IMR-90 (cell line): ENCODE results near the gene UBE3C. TPM values are rescaled to one million over a fixed set of nuclear protein-coding genes. Genes with fewer than 3 reads are reported as not detected.

Source experiments
- ATAC-seq: fragments of 200-7000 bp; cut with Tn5 transposase; 2 replicates; pipeline ENCODE4 v1.9.1; 2020; ENCODE audit warnings: low read depth, mild to moderate bottlenecking, moderate library complexity
- BruUV-seq: library from RNA; stranded (reverse); fragments of 400-500 nt; replicated peaks from 2 replicates; lab custom pipeline; 2021; lab: Mats Ljungman, UMichigan
- CTCF ChIA-PET: fragments of 300-600 bp; formaldehyde crosslinking; extraction: SDS; loops from one replicate; lab custom pipeline; 2021; ENCODE audit warnings: antibody characterized with exemption; lab: Yijun Ruan, JAX
- POLR2A ChIA-PET: fragments of 300-600 bp; sonication (Branson Sonifier 250); formaldehyde crosslinking; loops from one replicate; lab custom pipeline; 2022; ENCODE audit warnings: antibody characterized with exemption; ENCODE audit not compliant: unreplicated experiment; lab: Charles Lee
- DNase-seq: peaks from one replicate; pipeline ENCODE4 v3.0.0; 2013
- H2AFZ ChIP-seq: replicated peaks from 2 replicates; pipeline ENCODE3; 2013; ENCODE audit warnings: low read length, mild to moderate bottlenecking; ENCODE audit not compliant: poor library complexity
- H2AK5ac ChIP-seq: 2 replicates; pipeline ENCODE4 v1.6.1; 2013; ENCODE audit warnings: low read depth, low read length, inconsistent platforms
- H2AK9ac ChIP-seq: replicated peaks from 2 replicates; pipeline ENCODE3; 2013; ENCODE audit warnings: mild to moderate bottlenecking, low read depth, low read length, moderate library complexity; ENCODE audit not compliant: poor library complexity
- H2BK120ac ChIP-seq: 2 replicates; pipeline ENCODE4 v1.6.1; 2013; ENCODE audit warnings: low read depth, low read length, inconsistent platforms
- H2BK15ac ChIP-seq: 3 replicates; pipeline ENCODE4 v1.6.1; 2013; ENCODE audit warnings: low read depth, low read length, inconsistent platforms
- H2BK20ac ChIP-seq: 2 replicates; pipeline ENCODE4 v1.6.1; 2013; ENCODE audit warnings: low read depth, mild to moderate bottlenecking, inconsistent platforms, low read length, moderate library complexity
- H2BK5ac ChIP-seq: 2 replicates; pipeline ENCODE4 v1.6.1; 2013; ENCODE audit warnings: mild to moderate bottlenecking, low read depth, low read length, inconsistent platforms; ENCODE audit not compliant: poor library complexity, severe bottlenecking
- H3K14ac ChIP-seq: replicated peaks from 2 replicates; pipeline ENCODE4 v1.6.1; 2013; ENCODE audit warnings: low read depth, low read length, inconsistent platforms
- H3K18ac ChIP-seq: 2 replicates; pipeline ENCODE4 v1.6.1; 2013; ENCODE audit warnings: low read depth, low read length, control low read depth
- H3K23ac ChIP-seq: 2 replicates; pipeline ENCODE4 v1.6.1; 2013; ENCODE audit warnings: low read depth, low read length, inconsistent platforms
- H3K27ac ChIP-seq: 2 replicates; pipeline ENCODE4 v1.5.1; 2013; ENCODE audit warnings: mild to moderate bottlenecking, control low read depth, low read length; ENCODE audit not compliant: insufficient read depth
- H3K27me3 ChIP-seq: 2 replicates; pipeline ENCODE4 v1.6.1; 2013; ENCODE audit warnings: low read length; ENCODE audit not compliant: control insufficient read depth, insufficient read depth
- H3K36me3 ChIP-seq: 2 replicates; pipeline ENCODE4 v1.6.1; 2013; ENCODE audit warnings: low read length, mixed read lengths; ENCODE audit not compliant: control insufficient read depth, insufficient read depth
- H3K4ac ChIP-seq: 2 replicates; pipeline ENCODE4 v1.6.1; 2013; ENCODE audit warnings: low read depth, low read length, inconsistent platforms
- H3K4me1 ChIP-seq: 2 replicates; pipeline ENCODE4 v1.6.1; 2013; ENCODE audit warnings: low read length, mixed read lengths; ENCODE audit not compliant: control insufficient read depth, insufficient read depth
- H3K4me2 ChIP-seq: 2 replicates; pipeline ENCODE4 v1.6.1; 2013; ENCODE audit warnings: low read depth, mild to moderate bottlenecking, control low read depth, low read length, moderate library complexity
- H3K4me3 ChIP-seq: 2 replicates; pipeline ENCODE4 v1.5.1; 2013; ENCODE audit warnings: low read depth, mild to moderate bottlenecking, control low read depth, low read length, moderate library complexity; ENCODE audit not compliant: insufficient read depth
- H3K56ac ChIP-seq: 2 replicates; pipeline ENCODE4 v1.6.1; 2013; ENCODE audit warnings: low read length, inconsistent platforms; ENCODE audit not compliant: insufficient read depth; ENCODE audit errors: extremely low read depth
- H3K79me1 ChIP-seq, 2 experiments: 2 replicates each; pipeline ENCODE4 v1.6.1; 2013; ENCODE audit warnings: low read length in 2 of 2, inconsistent platforms in 1 of 2, low read depth in 1 of 2
- H3K9ac ChIP-seq: 2 replicates; pipeline ENCODE4 v1.6.1; 2013; ENCODE audit warnings: low read depth, low read length, control low read depth
- H3K9me1 ChIP-seq: 2 replicates; pipeline ENCODE4 v1.6.1; 2013; ENCODE audit warnings: low read length, inconsistent platforms; ENCODE audit not compliant: insufficient read depth
- H3K9me3 ChIP-seq: 2 replicates; pipeline ENCODE4 v1.6.1; 2013; ENCODE audit warnings: low read length; ENCODE audit not compliant: control insufficient read depth, insufficient read depth
- H4K20me1 ChIP-seq: 2 replicates; pipeline ENCODE4 v1.6.1; 2013; ENCODE audit warnings: low read length, inconsistent platforms; ENCODE audit not compliant: insufficient read depth
- H4K5ac ChIP-seq: 2 replicates; pipeline ENCODE4 v1.6.1; 2013; ENCODE audit warnings: mild to moderate bottlenecking, low read depth, low read length, control low read depth
- H4K8ac ChIP-seq, 2 experiments: 2 replicates each; pipeline ENCODE4 v1.6.1; 2013; ENCODE audit warnings: low read depth in 2 of 2, low read length in 2 of 2, control low read depth in 1 of 2, inconsistent platforms in 1 of 2
- H4K91ac ChIP-seq: 2 replicates; pipeline ENCODE4 v1.6.1; 2013; ENCODE audit warnings: low read depth, low read length, inconsistent platforms; ENCODE audit not compliant: insufficient read depth
- BHLHE40 ChIP-seq: fragments of 150-350 bp; IDR thresholded peaks from 2 replicates; pipeline ENCODE4 v1.6.1; 2016; ENCODE audit warnings: mild to moderate bottlenecking, low read depth, low read length
- CHD1 ChIP-seq: IDR thresholded peaks from 2 replicates; pipeline ENCODE4 v1.6.1; 2012; ENCODE audit warnings: low read depth, low read length, improper control_type of control experiment
- MAFK ChIP-seq: IDR thresholded peaks from 2 replicates; pipeline ENCODE4 v1.6.1; 2012; ENCODE audit warnings: low read depth, low read length, improper control_type of control experiment
- MAZ ChIP-seq: IDR thresholded peaks from 2 replicates; pipeline ENCODE4 v1.6.1; 2012; ENCODE audit warnings: low read depth, mild to moderate bottlenecking, low read length, improper control_type of control experiment, moderate library complexity, borderline replicate concordance
- NFE2L2 ChIP-seq: fragments of 150-350 bp; IDR thresholded peaks from 2 replicates; pipeline ENCODE4 v1.6.1; 2016; ENCODE audit warnings: low read depth, mild to moderate bottlenecking, low read length
- POLR2A ChIP-seq: IDR thresholded peaks from 2 replicates; pipeline ENCODE4 v1.6.1; 2012; ENCODE audit warnings: mild to moderate bottlenecking, low read depth, low read length
- RAD21 ChIP-seq: IDR thresholded peaks from 2 replicates; pipeline ENCODE4 v1.6.1; 2012; ENCODE audit warnings: low read length, improper control_type of control experiment
- WGBS, 2 experiments: methylation state at CpG; one replicate each; pipeline versions ENCODE4 v1.1.5 to v1.1.7; 2013; ENCODE audit warnings: missing lambda C conversion rate in 2 of 2; ENCODE audit not compliant: insufficient read length in 1 of 2; ENCODE audit errors: extremely low coverage in 2 of 2; 5-methylcytosine and 5-hydroxymethylcytosine counted together
- dilution Hi-C: fragments of 300-500 bp; cut with HindIII; formaldehyde crosslinking; loops from one replicate; pipeline ENCODE4 v1.14.3; 2018; ENCODE audit warnings: low sequenced_read_pairs; ENCODE audit not compliant: unreplicated experiment
- in situ Hi-C: fragments of 300-500 bp; cut with MboI; formaldehyde crosslinking; loops from 3 replicates; pipeline ENCODE4 v1.14.3; 2019; ENCODE audit warnings: low sequenced_read_pairs, inconsistent platforms, mixed read lengths
- intact Hi-C: fragments of 100-400 bp; cut with micrococcal nuclease; formaldehyde crosslinking; loops from 2 replicates; pipeline ENCODE4 v1.10.0; 2022
- polyA plus RNA-seq, 3 experiments: library from polyadenylated mRNA; depleted of rRNA; stranded (reverse); fragments of >200 nt; gene quantifications; 2 replicates each; pipeline ENCODE4 v1.2.3, GENCODE V29; 2012; ENCODE audit warnings: low replicate concordance in 1 of 3
- total RNA-seq: library from RNA; depleted of rRNA; stranded (reverse); fragments of >200 nt; gene quantifications from 2 replicates; pipeline ENCODE4 v1.2.3, GENCODE V29; 2012

UBE3C gene
- total and polyA plus RNA-seq, 2 of the 4 experiments (the other 2 are of a cell fraction), result 43.0 to 60.6 TPM

DNA sequence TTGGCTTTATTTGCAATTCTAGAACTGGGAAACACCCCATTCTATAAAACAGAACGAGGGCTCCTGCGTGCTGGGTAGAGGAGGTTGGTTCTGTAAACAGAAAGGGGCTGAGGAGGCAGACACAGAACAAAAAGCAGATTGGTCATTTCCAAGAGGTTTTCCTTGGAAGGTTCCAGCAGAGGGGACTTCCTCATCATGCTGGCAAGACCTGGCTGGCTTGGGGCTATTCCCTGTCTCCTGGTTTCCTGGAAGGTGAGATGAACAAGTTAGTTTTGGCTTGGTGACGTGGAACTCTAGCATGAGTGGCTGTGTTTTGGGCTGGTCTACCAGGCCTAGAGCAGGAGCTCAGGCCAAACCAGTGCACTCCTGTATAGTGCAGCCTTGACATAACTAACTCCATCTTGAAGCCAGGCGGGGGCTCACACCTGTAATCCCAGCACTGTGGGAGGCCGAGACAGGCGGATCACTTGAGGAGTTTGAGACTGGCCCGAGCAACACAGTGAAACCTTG, 172.0 kb downstream of the UBE3C start:
- peak overlapping the region; percentile 99 for H2BK120ac ChIP-seq
- H3K4me1 ChIP-seq, result peaks cover 16% of the 10 kb centered on the region
- dilution Hi-C loops (no loop called here), intact Hi-C loops (loop anchor here (1.0 kb wide), 2 partner anchors 27 to 34 kb away; partner anchors contain the start of gene DNAJB6), in situ Hi-C loops (no loop called here)
- H4K8ac ChIP-seq, result peak overlapping the region; percentile 94 to 96
- H3K4me3 ChIP-seq, result no peak overlapping the region
- DNase-seq (peak; percentile 19), ATAC-seq (peak; percentile 24)
- TF ChIP-seq MAFK, result no peak
- no peak for TF ChIP-seq BHLHE40
- TF ChIP-seq MAZ, result no peak
- no peak for TF ChIP-seq NFE2L2
- no peak for TF ChIP-seq POLR2A
- TF ChIP-seq RAD21, result no peak
- TF ChIP-seq CHD1, result no peak
- peak overlapping the region; percentile 95 for H2AK5ac ChIP-seq
- peak overlapping the region; percentile 85 for H3K56ac ChIP-seq
- peaks cover 28% of the 10 kb centered on the region for H3K9me1 ChIP-seq
- ChIA-PET CTCF (no interaction called here), POLR2A (no interaction called here)
- H2AFZ ChIP-seq, result peak overlapping the region; percentile 76
- no peaks in the 10 kb centered on the region for H4K20me1 ChIP-seq
- H3K9me3 ChIP-seq, result no peaks in the 10 kb centered on the region
- peak overlapping the region; percentile 93 for H3K27ac ChIP-seq
- peak overlapping the region; percentile 47 for H3K9ac ChIP-seq
- peak overlapping the region; percentile 98 for H4K91ac ChIP-seq
- peak overlapping the region; percentile 98 for H3K18ac ChIP-seq
- H2BK5ac ChIP-seq, result peak overlapping the region; percentile 98
- H3K4me2 ChIP-seq, result peak overlapping the region; percentile 80; the same call in 1 of the 2 replicates
- peak overlapping the region; percentile 96 for H4K5ac ChIP-seq
- BruUV-seq, result no TSS peak
- H2BK15ac ChIP-seq, result peak overlapping the region; percentile 96; the same call in 2 of the 3 replicates
- H3K23ac ChIP-seq, result peak overlapping the region; percentile 97; the same call in 1 of the 2 replicates
- WGBS, 2 experiments, result no CpG with 5 or more reads among the region's 7 CpGs
- peak overlapping the region; percentile 98 for H2BK20ac ChIP-seq
- peak overlapping the region; percentile 99 for H3K4ac ChIP-seq
- H2AK9ac ChIP-seq, result peak overlapping the region; percentile 96
- H3K79me1 ChIP-seq, result peaks cover 0 to 9% of the 10 kb centered on the region in 2 experiments; a peak in 2 of 4 replicates
- H3K36me3 ChIP-seq, result no peaks in the 10 kb centered on the region
- no peaks in the 10 kb centered on the region for H3K27me3 ChIP-seq
- H3K14ac ChIP-seq, result peak overlapping the region; percentile 96
